ENCODE measurements around the gene TSPYL6. TPM values are rescaled to one million over a fixed set of nuclear protein-coding genes. Genes with fewer than 3 reads are reported as not detected.

TSPYL6 gene
- total RNA-seq, 1 donor from 2014 or later, result not detected

DNA sequence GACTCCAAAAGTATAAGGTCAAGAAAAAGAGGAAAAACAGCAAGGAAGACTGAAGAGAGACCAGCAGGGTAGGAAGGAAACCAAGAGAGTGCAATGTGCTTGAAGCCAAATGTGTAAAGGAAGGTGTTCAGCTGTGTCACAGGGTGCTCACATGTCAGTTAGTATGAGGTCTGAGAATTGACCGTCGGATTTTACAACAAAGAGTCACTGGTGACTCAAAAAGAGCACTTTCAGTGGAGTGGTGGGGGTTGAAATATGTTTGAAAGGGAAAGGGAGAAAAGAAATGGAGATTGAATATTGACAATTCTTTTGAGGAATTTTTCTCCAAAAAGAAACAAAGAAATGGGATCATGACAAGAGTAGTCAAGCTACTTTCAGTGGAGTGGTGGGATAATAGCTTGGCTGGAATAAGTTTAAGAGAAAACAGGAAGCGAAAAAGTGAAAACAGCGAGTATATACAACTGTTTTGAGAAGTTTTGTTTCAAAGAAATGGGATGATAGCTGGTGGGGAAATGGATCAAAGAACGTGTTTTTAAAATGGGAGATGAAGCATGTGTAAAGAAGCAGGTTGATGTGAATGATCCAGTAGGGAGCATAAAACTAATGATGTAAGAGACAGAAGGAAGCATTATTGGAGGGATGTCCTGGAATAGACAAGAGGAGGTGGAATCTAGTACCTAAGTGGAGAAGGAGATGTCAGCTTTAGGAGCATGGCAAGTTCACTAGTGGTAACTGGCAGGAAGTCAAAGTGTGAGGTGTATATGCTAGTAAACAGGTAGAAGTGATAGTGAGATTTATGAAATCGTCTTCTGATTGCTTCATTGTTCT, 3.6 kb upstream of the TSPYL6 start:
- TF ChIP-seq, protein P1, sequence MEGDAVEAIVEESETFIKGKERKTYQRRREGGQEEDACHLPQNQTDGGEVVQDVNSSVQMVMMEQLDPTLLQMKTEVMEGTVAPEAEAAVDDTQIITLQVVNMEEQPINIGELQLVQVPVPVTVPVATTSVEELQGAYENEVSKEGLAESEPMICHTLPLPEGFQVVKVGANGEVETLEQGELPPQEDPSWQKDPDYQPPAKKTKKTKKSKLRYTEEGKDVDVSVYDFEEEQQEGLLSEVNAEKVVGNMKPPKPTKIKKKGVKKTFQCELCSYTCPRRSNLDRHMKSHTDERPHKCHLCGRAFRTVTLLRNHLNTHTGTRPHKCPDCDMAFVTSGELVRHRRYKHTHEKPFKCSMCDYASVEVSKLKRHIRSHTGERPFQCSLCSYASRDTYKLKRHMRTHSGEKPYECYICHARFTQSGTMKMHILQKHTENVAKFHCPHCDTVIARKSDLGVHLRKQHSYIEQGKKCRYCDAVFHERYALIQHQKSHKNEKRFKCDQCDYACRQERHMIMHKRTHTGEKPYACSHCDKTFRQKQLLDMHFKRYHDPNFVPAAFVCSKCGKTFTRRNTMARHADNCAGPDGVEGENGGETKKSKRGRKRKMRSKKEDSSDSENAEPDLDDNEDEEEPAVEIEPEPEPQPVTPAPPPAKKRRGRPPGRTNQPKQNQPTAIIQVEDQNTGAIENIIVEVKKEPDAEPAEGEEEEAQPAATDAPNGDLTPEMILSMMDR (IDR thresholded peaks at IDR 0.05), result no peak
- Mint-ChIP-seq H3K27me3 (ENCODE audit: unreplicated experiment) (peaks cover 3% of the 10 kb centered on the region), H3K36me3 (ENCODE audit: unreplicated experiment) (peaks cover 2% of the 10 kb centered on the region), H3K4me3 (ENCODE audit: unreplicated experiment) (no peak overlapping the region), H3K27ac (ENCODE audit: unreplicated experiment) (no peak overlapping the region), H3K9me3 (ENCODE audit: unreplicated experiment) (peaks cover under 1% of the 10 kb centered on the region), H3K4me1 (ENCODE audit: unreplicated experiment) (peaks cover 3% of the 10 kb centered on the region)
- DNase-seq (ENCODE audit: extremely low spot score, unreplicated experiment), result no peak

DNA sequence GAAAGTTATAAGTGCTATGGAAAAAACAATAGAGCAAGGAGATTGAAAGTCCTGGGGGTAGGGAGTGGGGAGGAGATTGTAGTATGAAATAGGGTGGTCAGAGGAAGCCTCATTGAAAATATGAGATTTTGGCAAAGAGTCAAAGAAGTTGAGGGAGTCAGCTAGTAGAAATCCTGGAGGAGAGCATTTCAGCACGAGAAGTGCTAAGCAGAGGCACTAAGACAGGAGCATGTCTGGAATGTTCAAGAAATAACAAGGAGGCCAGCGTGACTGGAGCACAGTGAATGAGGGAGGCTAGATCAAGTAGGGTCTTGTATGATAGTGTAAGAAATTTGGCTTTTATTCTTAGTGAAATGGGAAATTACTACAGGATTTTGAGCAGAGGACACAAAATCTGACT, 2.1 kb upstream of the TSPYL6 start:
- H3K4me3 Mint-ChIP-seq (ENCODE audit: unreplicated experiment), result no peak overlapping the region
- no peaks in the 10 kb centered on the region for H3K9me3 Mint-ChIP-seq (ENCODE audit: unreplicated experiment)
- H3K4me1 Mint-ChIP-seq (ENCODE audit: unreplicated experiment), result peaks cover 3% of the 10 kb centered on the region
- TF ChIP-seq, protein P1 (IDR thresholded peaks at IDR 0.05), result no peak
- H3K27ac Mint-ChIP-seq (ENCODE audit: unreplicated experiment), result no peak overlapping the region
- H3K27me3 Mint-ChIP-seq (ENCODE audit: unreplicated experiment), result peaks cover 3% of the 10 kb centered on the region
- H3K36me3 Mint-ChIP-seq (ENCODE audit: unreplicated experiment), result peaks cover 4% of the 10 kb centered on the region
- no peak for DNase-seq (ENCODE audit: extremely low spot score, unreplicated experiment)

DNA sequence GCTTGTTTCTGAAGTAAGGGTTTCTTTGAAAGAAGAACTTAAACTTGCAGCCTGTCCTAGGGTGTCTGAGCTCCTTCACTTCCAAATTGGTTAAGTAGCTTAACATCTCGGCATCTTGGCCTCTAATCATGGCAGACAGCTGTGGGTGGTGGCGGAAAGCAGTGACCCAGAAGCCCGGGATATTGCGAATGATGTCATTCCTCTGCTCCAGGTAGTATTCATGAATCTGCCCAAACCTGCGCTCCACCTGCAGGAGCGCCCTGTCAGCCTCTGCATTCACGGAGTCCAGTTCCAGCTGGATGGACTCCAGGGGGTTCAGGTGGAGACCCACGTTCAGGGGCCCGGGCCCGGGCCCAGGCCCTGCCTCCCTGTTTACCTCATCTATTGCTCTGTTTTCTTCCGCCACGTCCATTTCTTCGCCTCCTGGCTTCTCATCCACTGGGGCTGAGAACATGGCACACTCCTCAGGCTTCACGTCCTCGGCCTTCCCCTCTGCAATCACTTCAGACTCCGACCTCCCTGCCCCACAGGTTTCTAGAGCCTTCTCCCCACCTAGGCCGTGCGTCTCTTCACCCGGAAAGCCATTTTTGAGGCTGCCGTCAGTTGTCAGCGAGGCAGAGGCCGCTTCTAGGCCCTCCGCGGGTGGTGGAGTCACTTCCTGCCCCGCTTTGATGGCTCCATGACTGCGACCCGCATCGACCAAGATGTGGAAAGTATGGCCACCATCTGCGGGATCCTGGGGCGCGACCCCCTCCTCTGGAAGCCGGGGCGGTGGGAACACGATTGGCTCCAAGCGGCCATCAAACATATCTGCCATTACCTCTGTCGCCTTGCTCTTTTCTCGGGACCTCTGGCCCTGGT, 569 bp downstream of the TSPYL6 start:
- TF ChIP-seq, protein P1 (IDR thresholded peaks at IDR 0.05), result no peak
- DNase-seq (ENCODE audit: extremely low spot score, unreplicated experiment), result no peak
- Mint-ChIP-seq H3K4me3 (ENCODE audit: unreplicated experiment) (no peak overlapping the region), H3K4me1 (ENCODE audit: unreplicated experiment) (no peaks in the 10 kb centered on the region), H3K27me3 (ENCODE audit: unreplicated experiment) (no peaks in the 10 kb centered on the region), H3K36me3 (ENCODE audit: unreplicated experiment) (peaks cover 4% of the 10 kb centered on the region), H3K9me3 (ENCODE audit: unreplicated experiment) (no peaks in the 10 kb centered on the region), H3K27ac (ENCODE audit: unreplicated experiment) (no peak overlapping the region)

DNA sequence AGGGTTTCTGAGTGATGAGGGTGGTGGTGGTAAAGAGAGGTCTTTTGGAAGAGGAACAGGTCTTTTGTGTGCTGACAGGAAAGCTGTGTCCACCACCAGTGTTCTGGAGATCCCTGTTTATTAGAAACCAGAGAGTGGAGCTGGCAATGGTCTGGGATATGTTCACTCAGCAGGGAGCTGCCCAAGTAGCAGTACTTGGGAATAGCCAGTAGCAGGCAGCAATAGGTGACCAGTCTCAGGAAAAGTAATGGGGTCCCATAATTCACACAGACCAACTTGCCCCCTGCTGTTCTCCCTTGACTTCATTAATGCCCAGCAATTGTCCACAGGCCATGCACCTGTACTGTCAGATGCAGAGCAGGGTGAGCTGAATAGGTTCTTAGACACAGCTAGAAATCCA, 1.8 kb downstream of the TSPYL6 start:
- Mint-ChIP-seq H3K4me3 (ENCODE audit: unreplicated experiment) (no peak overlapping the region), H3K27me3 (ENCODE audit: unreplicated experiment) (peaks cover 2% of the 10 kb centered on the region), H3K4me1 (ENCODE audit: unreplicated experiment) (no peaks in the 10 kb centered on the region), H3K27ac (ENCODE audit: unreplicated experiment) (no peak overlapping the region), H3K36me3 (ENCODE audit: unreplicated experiment) (peaks cover 4% of the 10 kb centered on the region), H3K9me3 (ENCODE audit: unreplicated experiment) (no peaks in the 10 kb centered on the region)
- no peak for DNase-seq (ENCODE audit: extremely low spot score, unreplicated experiment)
- TF ChIP-seq, protein P1 (IDR thresholded peaks at IDR 0.05), result no peak

DNA sequence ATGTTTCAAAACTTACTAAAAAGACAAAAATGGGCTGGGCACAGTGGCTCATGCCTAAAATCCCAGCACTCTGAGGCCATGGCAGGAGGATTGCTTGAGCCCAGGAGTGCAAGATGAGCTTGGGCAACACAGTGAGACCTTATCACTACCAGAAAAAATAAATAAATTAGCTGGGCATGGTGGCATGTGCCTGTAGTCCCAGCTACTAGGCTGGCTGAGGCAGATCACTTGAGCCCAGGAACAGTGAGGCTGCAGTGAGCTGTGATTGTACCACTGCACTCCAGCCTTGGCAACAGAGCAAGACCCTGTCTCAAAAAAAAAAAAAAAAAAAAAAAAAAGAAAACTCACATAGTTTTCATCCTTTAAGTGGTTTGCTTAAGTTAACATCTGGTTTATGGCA, 6.4 kb downstream of the TSPYL6 start:
- H3K36me3 Mint-ChIP-seq (ENCODE audit: unreplicated experiment), result peaks cover 4% of the 10 kb centered on the region
- peaks cover 7% of the 10 kb centered on the region for H3K4me1 Mint-ChIP-seq (ENCODE audit: unreplicated experiment)
- TF ChIP-seq, protein P1 (IDR thresholded peaks at IDR 0.05), result no peak
- DNase-seq (ENCODE audit: extremely low spot score, unreplicated experiment), result no peak
- H3K9me3 Mint-ChIP-seq (ENCODE audit: unreplicated experiment), result no peaks in the 10 kb centered on the region
- H3K4me3 Mint-ChIP-seq (ENCODE audit: unreplicated experiment), result no peak overlapping the region
- no peak overlapping the region for H3K27ac Mint-ChIP-seq (ENCODE audit: unreplicated experiment)
- peaks cover 20% of the 10 kb centered on the region for H3K27me3 Mint-ChIP-seq (ENCODE audit: unreplicated experiment)

All from osteocyte (in vitro differentiated cells).